ENCODE results near the gene DLGAP1. TPM values are rescaled to one million over a fixed set of nuclear protein-coding genes. Genes with fewer than 3 reads are reported as not detected.

DLGAP1 gene
- total and polyA plus RNA-seq, 2 of the 4 experiments (the other 2 are of a cell fraction): under 0.01 to 0.09 TPM

- Histone ChIP-seq H3K4me3 (ENCODE audit: insufficient read depth, low read depth, low read length) (no peak overlapping the region), H3K36me3 (ENCODE audit: control insufficient read depth, insufficient read depth, low read length) (no peaks in the 10 kb centered on the region), H3K4me1 (ENCODE audit: control insufficient read depth, insufficient read depth, low read length) (no peaks in the 10 kb centered on the region), H2BK15ac (ENCODE audit: low read depth, low read length) (no peak overlapping the region), H2AK9ac (replicated peaks; ENCODE audit: low read depth, low read length, poor library complexity) (no peak overlapping the region), H2AFZ (replicated peaks; ENCODE audit: low read length, poor library complexity) (no peak overlapping the region), H4K20me1 (ENCODE audit: insufficient read depth, low read length) (no peaks in the 10 kb centered on the region), H4K91ac (ENCODE audit: insufficient read depth, low read depth, low read length) (no peak overlapping the region), H3K27ac (ENCODE audit: insufficient read depth, low read length) (no peak overlapping the region), H3K79me1 (ENCODE audit: low read depth in 1 of 2, low read length in 2 of 2) (no peaks in the 10 kb centered on the region), H3K23ac (ENCODE audit: low read depth, low read length) (no peak overlapping the region), H4K8ac (ENCODE audit: low read depth in 2 of 2, low read length in 2 of 2) (no peak overlapping the region), H3K18ac (ENCODE audit: low read depth, low read length) (no peak overlapping the region), H3K4ac (ENCODE audit: low read depth, low read length) (no peak overlapping the region), H3K9ac (ENCODE audit: low read depth, low read length) (no peak overlapping the region), H2BK120ac (ENCODE audit: low read depth, low read length) (no peak overlapping the region), H2BK20ac (ENCODE audit: low read depth, low read length) (no peak overlapping the region), H2BK5ac (ENCODE audit: low read depth, low read length, poor library complexity, severe bottlenecking) (no peak overlapping the region), H3K14ac (replicated peaks; ENCODE audit: low read depth, low read length) (no peak overlapping the region), H3K27me3 (ENCODE audit: control insufficient read depth, insufficient read depth, low read length) (no peaks in the 10 kb centered on the region), H3K56ac (ENCODE audit: extremely low read depth, insufficient read depth, low read length) (no peak overlapping the region), H3K9me3 (ENCODE audit: control insufficient read depth, insufficient read depth, low read length) (peaks cover 4% of the 10 kb centered on the region), H4K5ac (ENCODE audit: low read depth, low read length) (no peak overlapping the region), H2AK5ac (ENCODE audit: low read depth, low read length) (no peak overlapping the region), H3K9me1 (ENCODE audit: insufficient read depth, low read length) (no peaks in the 10 kb centered on the region), H3K4me2 (ENCODE audit: low read depth, low read length) (no peak overlapping the region)
- no peak for ATAC-seq (ENCODE audit: low read depth)
- WGBS, 2 experiments (ENCODE audit: extremely low coverage in 2 of 2, insufficient read length in 1 of 2): no CpG with 5 or more reads among the region's 1 CpG
- TF ChIP-seq RCOR1 (IDR thresholded peaks at IDR 0.05; ENCODE audit: insufficient replicate concordance, low read length) (no peak), MAFK (IDR thresholded peaks at IDR 0.05; ENCODE audit: low read depth, low read length) (no peak), MXI1 (IDR thresholded peaks at IDR 0.05; ENCODE audit: borderline replicate concordance, low read depth, low read length) (no peak), ELK1 (IDR thresholded peaks at IDR 0.05; ENCODE audit: borderline replicate concordance, low read depth, low read length) (no peak), BHLHE40 (IDR thresholded peaks at IDR 0.05; ENCODE audit: low read depth, low read length) (no peak), MAZ (IDR thresholded peaks at IDR 0.05; ENCODE audit: borderline replicate concordance, low read depth, low read length) (no peak), CTCF (conservative IDR thresholded peaks at IDR 0.05; ENCODE audit: low read depth, low read length) (no peak), USF2 (IDR thresholded peaks at IDR 0.05; ENCODE audit: low read depth, low read length) (no peak), NFE2L2 (IDR thresholded peaks at IDR 0.05; ENCODE audit: low read depth, low read length) (no peak), POLR2A (IDR thresholded peaks at IDR 0.05; ENCODE audit: low read depth, low read length) (no peak), CEBPB (IDR thresholded peaks at IDR 0.05; ENCODE audit: low read depth, low read length) (no peak), SMC3 (IDR thresholded peaks at IDR 0.05; ENCODE audit: low read depth, low read length) (no peak), RAD21 (IDR thresholded peaks at IDR 0.05; ENCODE audit: low read length) (no peak), RFX5 (IDR thresholded peaks at IDR 0.05; ENCODE audit: low read depth, low read length) (no peak), CHD1 (IDR thresholded peaks at IDR 0.05; ENCODE audit: low read depth, low read length) (no peak), FOS (IDR thresholded peaks at IDR 0.05; ENCODE audit: low read depth, low read length) (no peak)
- intact Hi-C loops (cut with micrococcal nuclease): no loop called here
- POLR2A ChIA-PET (ENCODE audit: unreplicated experiment): no interaction called here
- BruUV-seq (replicated peaks): no TSS peak
- dilution Hi-C loops (cut with HindIII; ENCODE audit: low sequenced_read_pairs, unreplicated experiment): no loop called here
- DNase-seq: no peak
- CTCF ChIA-PET: no interaction called here
- in situ Hi-C loops (cut with MboI; ENCODE audit: low sequenced_read_pairs): no loop called here
Measured at GRCh38 chr18:4374564-4374963, 80.5 kb downstream of the DLGAP1 start.
